GM12874 (cell line): ENCODE data around the gene SYNE2.

Experiments used
- TF ChIP-seq, protein P1 (sequence below): IDR thresholded peaks from 2 replicates; pipeline ENCODE4 v1.5.1; 2011; ENCODE audit warnings: low read depth, mild to moderate bottlenecking, control low read depth, low read length, moderate library complexity; ENCODE audit not compliant: insufficient read depth

The SYNE2 gene

DNA sequence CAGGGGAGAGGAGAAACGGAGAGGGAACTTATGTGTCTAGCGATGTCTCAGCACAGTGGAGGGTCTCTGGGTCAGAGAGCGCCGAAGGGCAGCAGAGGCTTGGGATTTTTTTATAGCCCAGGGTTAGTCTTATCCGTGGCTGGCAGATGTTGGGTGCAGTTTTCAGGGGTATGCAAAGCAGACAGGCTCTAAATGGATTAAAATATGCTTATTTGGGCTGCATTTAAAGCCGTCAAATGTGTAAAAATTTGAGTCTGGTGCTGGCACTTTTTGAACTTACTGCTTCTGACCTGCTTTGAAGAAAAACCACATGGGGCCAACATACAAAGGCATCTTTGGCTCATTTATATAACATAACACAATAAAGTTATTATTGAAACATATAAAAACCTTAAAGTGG lies 262.6 kb downstream of the SYNE2 start:
- TF ChIP-seq, protein P1, sequence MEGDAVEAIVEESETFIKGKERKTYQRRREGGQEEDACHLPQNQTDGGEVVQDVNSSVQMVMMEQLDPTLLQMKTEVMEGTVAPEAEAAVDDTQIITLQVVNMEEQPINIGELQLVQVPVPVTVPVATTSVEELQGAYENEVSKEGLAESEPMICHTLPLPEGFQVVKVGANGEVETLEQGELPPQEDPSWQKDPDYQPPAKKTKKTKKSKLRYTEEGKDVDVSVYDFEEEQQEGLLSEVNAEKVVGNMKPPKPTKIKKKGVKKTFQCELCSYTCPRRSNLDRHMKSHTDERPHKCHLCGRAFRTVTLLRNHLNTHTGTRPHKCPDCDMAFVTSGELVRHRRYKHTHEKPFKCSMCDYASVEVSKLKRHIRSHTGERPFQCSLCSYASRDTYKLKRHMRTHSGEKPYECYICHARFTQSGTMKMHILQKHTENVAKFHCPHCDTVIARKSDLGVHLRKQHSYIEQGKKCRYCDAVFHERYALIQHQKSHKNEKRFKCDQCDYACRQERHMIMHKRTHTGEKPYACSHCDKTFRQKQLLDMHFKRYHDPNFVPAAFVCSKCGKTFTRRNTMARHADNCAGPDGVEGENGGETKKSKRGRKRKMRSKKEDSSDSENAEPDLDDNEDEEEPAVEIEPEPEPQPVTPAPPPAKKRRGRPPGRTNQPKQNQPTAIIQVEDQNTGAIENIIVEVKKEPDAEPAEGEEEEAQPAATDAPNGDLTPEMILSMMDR: no peak

DNA sequence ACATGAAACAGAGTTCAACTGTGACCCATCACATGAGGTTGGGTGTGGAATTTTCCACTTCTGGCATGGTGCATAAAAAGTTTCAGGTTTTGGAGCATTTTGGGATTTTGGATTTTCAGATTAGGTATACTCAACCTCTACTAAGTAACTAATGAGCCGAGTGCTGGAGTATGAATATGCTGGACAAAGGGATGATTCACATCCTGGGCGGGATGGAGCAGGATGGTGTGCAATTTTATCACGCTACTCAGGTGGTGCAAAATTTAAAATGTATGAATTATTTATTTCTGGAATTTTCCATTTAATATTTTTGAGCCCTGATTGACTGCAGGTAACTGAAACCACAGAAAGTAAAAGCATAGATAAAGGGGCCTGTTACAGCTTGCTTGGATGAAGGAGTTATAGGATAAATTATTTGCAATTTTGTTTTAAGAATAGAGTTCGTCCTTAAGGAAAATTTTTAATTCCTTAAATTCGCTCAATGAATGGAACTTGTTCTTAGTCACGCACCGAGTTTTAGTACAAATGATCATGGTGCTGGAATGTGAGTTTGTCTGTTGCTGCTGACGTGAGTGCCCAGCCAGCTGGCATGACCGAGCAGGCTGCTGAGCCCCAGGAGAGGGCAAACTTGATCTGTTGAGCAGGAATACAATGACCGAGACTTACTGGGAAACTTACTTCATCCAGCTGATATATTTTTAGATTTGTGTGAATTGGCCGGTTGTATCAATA lies 265.0 kb downstream of the SYNE2 start:
- TF ChIP-seq, protein P1: no peak

DNA sequence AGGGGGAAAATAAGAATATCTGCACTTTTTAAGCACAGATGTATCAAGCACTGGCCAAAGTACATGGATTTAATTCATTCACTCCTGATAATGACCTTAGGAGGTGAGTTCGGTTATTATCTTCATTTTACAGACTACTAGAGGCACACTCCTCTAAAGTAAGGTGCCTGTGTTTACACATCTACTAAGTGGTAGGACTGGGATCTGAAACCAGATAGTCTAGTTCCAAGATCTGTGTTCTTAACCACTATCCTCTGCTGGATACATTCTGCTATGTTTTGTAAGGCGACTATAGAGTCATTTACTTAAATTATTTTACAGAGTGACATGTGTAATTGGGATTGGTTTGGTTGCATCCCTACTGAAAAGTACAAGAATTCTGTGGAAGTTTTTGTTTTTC lies 266.1 kb downstream of the SYNE2 start:
- TF ChIP-seq, protein P1: no peak

DNA sequence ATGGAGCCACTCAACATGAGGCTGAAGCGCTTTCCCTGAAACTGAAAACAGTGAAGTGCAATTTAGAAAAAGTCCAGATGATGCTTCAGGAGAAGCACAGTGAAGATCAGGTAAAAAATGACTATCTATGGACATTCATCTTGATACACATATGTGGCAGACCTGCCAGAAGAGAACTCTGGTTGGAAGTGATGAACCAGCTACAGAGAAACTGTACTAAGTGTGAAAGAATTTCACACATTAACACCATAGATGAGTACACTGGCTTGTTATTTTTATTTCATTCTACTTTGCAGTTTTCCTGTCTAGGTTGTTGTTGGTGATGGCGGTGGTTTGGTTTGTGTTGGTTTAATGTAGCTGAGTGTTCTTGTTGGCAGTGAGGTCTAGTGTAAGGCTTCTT lies 266.7 kb downstream of the SYNE2 start:
- TF ChIP-seq, protein P1: no peak

DNA sequence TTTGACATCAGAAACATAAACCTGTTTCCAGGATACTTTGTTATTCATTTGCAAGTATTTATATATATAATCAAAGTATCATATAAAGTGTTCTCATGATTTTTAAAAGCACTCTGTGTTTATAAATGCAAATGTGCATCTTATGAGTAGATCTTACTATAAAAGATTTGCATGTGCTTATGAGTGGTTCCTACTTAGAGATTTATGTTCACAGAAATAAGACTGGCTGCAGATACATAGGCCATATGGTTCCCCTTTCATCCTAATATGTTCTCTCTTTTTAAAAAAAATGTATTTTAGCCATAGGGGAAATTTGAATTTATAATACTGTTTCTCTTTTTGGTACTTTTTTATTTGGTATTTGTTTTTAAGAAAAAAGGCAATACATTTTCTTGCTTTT lies 267.2 kb downstream of the SYNE2 start:
- TF ChIP-seq, protein P1: no peak

DNA sequence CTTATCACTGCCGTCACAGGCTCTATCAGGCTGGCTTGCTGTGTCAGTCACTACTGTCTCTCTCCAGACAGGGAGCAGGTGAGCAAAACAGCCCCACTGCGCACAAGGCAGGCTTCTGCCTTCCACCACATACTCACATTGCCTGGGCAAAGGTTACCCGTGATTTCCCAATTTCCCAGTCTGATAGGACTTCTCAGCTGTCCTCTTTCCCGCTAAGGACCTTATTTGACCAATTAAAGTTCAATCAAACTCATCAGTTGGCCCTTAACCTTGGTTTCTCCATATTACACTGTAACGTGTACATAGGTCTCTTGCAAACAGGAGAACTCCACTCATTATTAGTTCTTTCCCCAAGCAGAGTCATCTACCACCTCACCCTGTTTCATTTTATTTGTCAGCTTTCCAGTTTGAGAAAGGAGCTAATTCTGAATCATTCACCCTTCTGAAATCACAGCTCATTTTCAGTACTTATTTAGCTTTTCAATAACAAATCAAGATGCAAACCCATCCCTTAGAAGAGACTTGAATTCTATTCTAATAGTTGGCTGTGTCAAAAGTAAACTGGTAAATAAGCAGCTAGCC lies 270.5 kb downstream of the SYNE2 start:
- TF ChIP-seq, protein P1: no peak

DNA sequence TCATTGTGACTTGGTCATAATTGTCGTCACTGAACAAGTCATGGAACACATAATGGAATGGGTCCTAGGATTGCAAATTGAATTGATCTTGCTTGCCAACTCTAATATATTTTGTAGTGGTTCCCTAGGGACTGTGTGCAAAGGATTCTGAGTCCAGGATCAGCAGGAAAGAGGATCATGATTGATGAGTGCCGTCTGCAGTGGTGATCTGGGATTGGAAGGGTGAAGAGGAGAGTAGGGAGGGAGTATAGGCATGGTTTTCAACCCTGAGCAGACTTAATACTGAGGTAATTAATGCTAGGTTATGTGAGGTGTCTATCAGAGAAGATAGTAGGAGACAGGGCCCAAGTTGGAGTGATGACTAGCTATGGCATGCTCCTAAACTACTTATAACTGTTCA lies 272.5 kb downstream of the SYNE2 start:
- TF ChIP-seq, protein P1: no peak
